HG02678 (cell line): Measurements from ENCODE around the gene NUP62.
"Not testable (repeated sequence)": the region's sequence is repeated elsewhere in the genome, so short reads cannot be mapped to it uniquely, and the experiment has no call there.

Source experiments
- ATAC-seq: cut with Tn5 transposase; IDR thresholded peaks from one replicate; pipeline ENCODE4 v1.9.1; 2021; ENCODE audit warnings: mild to moderate bottlenecking, moderate library complexity; ENCODE audit not compliant: unreplicated experiment

NUP62 gene

DNA sequence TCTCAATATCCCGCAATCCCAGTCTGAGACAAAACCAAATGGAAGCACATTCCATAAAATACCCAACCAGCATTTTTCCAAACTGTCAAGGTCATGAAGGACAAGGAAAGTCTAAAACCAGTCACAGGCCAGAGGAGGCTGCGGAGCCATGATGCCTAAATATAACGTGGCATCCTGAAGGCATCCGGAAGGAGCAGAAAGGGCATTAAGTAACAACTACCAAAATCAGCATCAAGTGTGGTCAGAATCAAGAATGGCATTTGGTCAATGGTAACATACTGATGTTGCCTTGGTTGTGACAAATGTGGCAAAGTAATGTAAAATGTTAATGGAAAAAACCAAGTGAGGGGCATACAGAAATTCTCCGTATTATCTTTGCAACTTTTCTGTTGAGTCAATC lies 3.8 kb downstream of the NUP62 start:
- no peak for ATAC-seq

DNA sequence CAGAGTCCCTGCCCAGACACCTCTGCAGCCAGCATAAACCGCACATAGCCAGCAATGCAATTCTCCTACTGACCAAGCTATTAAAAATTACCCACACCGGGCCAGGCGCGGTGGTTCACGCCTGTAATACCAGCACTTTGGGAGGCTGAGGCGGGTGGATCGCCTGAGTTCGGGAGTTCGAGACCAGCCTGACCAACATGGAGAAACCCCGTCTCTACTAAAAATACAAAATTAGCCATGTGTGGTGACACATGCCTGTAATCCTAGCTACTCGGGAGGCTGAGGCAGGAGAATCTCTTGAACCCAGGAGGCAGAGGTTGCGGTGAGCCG lies 4.5 kb downstream of the NUP62 start:
- not testable (repeated sequence) for ATAC-seq

DNA sequence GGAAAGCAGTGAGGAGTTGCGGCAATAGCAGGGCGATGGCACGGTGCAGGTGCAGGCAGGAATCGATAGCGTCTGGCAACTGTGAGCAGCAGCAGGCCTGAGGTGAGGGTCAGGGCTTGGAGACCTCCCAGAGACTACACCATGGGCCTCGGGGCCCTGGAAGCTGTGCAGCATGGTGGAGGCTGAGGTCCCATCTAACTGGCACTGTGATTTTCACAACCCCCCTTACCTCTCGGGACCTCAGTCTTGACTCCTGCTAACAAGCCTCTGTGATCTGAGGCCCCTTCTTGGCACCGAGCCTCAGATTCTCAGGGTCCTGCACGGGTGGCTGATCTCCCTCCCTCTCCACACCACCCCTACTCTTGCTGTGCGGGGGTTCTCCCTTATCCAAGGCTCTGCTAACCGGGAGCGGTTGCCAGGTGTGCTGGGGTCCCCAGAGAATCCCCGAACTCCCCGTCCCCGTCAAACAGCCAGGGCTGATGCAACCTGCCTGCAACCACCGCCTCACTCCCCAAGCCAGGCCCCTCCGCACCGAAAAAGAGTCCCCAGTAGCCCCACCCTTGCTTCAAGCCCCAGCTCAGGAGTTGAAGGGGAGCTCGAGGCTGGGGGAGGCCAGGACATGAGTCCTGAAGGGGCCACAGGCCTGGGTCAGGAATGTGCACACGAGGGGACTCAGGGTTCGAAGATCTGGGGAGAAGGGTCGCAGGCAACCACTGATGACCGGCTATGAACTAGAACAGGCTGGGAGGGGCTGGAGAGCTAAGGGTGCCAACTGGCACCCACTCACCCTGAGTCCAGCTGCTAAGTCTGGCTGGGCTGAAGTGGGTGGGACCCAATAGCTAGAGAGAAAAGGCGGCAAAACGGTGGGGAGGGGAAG lies 5.1 kb downstream of the NUP62 start:
- ATAC-seq, result no peak

DNA sequence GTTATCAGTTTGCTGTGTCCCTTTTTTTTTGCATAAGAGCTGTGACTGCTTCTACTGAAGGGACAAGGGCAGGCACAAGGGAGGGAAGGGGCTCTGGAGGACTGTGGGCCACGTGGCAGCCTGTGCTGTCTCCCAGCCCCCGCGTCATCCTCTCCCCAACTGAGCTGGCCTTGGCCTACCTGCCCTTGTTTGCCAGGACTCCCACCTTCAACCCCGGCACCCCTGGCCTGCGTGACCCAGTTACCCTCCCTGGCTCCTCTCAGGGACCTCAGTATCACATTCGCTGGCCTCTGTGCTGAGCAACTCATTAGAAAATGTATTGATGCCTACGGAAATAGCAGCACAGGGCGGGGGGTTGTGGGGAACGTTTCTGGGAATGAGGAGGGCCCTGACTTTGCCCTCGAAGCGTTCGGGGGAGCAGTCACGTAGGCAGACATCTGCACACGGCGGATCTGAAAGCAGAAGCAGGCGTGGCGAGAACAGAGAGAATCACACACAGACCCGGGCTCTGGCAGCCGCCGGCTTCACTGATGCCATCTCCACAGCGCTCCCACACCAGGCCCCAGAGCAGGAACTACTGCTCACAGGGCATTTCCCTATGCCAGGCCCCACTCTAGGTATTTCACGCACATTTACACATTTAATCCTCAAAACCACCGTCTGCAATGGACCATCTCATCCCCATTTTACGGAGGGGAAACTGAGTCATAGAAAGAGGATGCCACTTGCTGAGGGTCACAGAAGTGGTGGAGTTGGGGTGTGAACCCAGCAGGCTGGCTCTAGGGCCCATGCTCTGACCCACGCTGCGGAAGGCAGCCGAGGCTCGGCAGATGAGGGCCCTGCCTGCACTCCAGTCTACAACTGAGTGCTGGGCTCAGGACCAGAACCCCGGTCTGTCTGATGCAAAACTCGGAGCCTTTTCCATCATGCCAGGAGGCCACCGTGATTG lies 6.0 kb downstream of the NUP62 start:
- ATAC-seq, result no peak

DNA sequence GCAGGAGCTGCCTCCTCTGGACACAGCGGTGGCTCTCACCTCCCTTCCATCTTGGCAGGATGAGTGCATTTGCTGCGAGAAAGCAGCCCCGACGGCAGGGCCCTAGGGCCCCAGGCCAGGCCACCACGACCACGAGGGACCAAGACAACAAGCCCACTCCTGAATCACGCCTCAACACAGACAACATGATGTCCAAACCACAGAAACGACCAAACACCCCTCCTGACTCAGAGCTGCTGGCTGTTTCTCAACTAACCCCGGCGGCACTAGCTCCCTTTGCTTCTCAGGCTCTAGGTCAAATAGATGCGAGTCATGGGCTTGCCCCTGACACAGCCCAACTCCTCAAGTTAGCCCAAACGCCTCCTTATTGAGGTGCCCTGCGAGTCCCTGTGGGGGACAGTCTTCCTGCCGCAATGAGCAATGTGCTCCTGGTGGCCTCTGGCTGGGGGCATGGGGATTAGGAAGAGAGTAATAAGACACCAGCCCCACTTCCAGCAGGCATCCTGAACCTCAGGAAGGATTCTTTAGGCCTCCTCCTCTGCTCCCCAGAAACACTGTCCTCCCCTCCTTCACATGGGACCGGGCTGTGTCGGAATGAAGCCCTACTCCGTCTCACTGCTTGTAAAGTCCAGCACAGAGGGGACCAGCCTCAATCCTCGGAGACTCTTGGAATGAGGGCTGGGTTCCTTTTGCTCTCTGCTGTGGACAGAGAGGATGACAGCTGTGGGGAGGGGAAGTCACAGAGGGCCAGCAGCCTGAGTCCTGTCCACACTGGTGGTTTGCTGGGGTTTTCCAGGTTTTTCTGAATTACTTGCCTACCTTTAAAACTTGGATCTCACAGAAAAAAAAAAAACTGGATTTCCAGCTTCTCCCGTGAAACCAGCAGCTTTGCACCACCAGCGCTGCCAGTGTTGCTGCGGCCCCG lies 7.2 kb downstream of the NUP62 start:
- no peak for ATAC-seq

DNA sequence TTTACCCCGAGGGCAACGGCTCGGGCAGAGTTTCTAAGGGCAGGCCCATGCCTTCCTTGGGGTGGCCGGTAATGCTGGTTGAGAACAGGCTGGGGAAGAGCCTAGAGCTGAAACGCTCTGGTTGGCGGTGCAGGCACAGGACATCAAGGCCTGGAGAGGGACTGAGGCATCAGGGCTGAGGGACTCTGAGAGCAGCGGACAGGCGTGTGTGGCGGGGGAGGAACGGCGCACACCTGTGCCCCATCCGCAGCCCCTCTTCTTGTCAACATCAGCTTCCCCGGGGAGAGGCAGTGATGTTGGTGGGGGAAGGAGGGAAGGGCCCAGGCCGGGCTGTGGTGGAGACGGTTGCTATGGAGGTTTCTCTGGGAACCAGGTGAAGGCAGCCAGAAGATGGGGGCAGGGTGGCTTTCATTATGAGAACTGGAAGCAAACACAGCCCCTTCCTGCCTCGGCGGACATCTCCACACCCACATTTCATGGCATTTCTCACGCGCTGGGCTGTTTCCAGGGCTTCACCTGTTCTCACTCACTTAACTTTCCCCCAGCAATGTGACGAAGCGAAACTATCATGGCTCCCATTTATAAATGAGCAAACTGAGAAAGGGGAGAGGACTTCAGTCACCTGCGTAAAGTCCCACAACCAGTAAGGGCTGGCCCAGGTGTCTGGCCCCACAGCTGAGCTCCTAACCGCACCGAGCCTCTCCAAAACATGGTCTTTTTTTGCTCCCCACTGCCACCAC lies 8.5 kb downstream of the NUP62 start:
- no peak for ATAC-seq

DNA sequence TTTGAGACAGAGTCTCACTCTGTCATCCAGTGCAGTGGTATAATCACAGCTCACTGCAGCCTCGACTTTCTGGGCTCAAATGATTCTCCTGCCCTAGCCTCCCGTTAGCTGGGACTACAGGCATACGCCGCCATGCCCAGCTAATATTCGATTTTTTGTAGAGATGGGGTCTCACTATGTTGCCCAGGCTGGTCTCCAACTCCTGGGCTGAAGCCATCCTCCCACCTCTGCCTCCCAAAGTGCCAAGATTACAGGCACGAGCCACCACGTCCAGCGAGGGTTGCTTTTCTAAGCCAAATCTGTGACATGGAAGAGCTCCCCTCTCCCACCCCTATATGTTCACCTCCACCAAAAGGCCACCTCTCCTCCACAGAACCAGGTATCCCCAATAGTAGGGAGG lies 11.2 kb downstream of the NUP62 start:
- ATAC-seq, result no peak

DNA sequence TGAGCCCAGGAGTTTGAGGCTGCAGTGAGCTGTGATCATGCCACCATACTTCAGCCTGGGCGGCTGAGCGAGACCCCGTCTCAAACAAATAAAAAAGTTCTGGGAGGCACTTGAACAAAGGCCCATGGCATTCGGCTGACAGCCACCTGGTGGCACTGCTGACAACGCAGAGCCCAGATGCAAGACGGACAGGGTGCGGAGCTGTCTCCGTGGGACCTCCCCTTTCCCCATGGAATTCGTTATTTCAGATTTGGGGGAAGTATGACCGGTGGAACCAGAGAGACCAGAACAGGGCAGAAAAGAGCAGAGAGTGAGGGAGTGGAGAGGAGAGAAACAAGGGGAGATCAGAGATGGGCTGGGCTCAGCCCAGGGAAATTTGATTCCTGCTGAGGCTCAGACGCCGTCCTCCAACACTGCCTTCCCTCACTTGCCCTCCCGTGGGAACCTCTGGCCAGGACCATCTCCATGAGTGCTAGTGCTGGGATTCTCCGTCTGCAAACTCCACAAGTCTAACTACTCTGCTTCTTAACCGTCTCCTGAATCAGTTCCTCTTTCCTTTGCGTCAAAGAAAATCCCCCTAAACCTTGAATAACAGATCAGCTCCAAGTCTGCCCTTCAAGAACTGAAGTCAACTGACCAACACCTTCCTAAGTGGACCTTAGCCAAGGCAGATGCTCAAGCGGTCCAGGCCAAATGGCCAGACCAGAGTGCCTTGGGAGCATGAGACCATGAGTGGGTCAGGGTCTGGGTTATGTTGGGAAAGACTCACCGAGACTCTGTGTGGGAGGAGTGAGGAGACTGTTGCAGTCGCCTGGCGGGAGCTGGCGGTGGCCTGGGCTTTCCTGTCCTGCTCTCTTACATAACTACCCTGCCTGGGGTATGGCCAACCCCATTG lies 12.2 kb downstream of the NUP62 start:
- ATAC-seq, result no peak

DNA sequence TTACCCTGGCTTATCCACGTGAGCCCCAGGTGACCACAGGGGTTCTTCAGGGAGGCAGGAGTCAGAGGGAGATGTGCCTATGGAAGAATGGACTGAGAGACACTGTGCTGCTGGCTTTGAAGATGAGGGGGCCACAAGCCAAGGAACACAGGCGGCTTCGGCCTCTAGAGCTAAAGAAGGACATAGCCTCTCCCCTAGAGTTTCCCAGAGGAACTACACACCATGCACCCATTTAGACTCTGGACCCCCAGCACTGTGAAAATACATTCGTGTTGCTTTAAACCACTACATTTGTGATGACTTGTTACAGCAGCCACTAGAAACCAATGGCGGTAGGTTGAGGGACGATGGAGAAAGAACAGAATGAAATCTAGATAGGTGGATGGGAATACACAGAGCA lies 14.0 kb downstream of the NUP62 start:
- ATAC-seq, result no peak

DNA sequence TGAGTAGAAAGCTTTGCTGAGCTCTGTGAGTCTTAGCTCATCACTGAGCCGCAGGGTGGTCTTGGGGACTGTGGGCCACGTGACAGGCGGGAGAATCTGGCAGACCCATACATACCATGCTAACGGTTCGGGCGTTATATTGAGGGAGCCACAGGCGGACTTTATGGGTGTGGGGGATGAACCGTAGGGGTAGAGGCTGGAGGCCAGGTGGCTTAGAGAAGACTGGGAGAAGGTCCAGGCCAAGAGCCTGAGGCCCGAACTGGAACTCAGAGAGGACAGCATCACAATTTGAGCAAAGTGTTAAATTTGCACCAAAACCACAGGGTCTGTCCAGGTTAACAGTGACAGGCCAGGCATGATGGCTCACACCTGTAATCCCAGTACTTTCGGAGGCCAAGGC lies 15.6 kb downstream of the NUP62 start:
- ATAC-seq, result no peak

DNA sequence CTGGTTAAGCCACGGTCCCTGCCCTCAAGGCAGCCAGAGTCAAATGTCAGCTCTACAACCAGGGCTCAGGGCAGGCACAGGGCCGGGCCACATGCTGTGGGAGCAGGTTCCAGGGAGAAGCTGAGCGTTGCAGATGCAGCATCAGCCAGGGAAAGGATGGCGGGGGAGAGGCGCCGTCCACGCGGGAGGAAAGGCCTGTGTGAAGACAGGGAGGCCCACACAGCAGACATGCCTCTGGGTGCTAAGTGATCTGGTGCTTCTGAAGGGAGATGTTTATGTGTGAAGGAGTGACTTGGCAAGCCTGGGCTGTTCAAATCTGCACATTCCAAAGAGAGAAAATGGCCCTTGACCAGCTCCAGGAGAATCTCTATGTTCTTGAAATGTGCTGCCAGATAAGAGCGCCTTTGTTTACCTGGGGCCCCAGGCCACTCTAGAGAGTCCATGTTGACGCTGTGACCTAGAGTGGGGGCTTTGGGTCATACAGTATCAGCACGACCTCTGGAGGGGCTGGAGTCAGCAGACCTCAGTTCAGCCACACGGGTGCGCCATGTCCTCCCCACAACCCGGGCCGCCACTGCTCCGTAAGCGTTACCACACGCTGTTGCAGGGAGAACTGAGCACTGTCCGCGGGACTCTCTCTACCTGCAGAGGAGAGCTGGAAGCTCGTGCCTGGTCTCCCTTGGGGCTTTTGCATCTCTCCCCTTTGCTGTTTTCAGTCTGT lies 16.2 kb downstream of the NUP62 start:
- ATAC-seq, result no peak

DNA sequence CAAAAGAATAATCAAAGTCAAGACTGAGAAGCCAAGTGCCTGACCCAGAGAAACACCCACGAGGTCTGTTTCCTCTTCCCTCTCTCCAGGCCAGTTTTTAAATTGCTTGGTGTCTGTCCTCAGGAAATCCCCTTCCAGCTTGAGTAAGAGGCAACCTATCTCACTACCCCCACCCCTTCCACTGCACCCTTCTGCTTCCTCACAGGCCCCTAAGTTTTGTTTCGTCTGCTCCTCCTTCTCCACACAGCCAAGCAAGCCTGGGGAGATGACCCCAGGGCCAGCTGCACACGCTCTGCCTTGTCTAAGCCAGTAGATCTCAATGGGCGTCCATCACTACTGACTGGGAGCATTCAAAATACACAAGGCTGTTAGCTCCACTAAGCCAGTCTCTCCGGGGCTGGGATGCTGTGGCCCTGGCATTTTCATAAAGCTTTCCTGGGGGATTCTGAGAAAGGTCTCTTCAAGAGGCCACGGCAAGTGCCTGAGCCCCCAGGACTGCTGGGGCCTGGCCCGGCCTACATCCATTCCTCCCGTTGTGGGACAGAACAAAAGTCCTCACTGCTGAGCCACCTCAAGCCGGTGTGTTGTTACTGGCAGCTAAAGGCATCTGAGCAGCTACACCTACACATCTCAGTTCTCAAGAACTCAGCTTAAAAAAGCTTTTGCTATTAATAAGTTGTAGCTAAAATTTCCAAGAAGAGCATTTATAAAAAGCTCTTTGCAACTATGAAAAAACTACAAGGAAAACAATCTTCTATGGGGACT lies 17.7 kb downstream of the NUP62 start:
- ATAC-seq, result no peak

DNA sequence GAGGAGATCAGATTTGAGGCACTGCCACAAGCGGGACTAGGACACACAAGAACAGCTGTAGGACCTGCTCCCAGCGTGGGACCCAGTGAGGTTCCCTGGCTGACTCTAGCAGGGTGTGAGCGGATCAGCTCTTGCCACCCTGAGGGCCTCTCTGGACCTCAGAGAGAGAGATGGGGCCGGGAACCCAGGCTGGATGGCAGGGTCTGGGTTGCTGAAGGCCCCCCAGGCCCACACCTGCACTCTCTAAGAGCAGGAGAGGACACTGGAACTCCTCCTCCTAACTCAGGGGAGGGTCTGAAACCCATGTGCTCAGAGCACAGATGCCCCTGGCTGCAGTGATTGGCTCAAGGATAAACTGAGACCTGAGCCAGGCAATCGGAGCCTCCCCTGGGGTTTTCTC lies 19.1 kb downstream of the NUP62 start:
- ATAC-seq, result no peak

DNA sequence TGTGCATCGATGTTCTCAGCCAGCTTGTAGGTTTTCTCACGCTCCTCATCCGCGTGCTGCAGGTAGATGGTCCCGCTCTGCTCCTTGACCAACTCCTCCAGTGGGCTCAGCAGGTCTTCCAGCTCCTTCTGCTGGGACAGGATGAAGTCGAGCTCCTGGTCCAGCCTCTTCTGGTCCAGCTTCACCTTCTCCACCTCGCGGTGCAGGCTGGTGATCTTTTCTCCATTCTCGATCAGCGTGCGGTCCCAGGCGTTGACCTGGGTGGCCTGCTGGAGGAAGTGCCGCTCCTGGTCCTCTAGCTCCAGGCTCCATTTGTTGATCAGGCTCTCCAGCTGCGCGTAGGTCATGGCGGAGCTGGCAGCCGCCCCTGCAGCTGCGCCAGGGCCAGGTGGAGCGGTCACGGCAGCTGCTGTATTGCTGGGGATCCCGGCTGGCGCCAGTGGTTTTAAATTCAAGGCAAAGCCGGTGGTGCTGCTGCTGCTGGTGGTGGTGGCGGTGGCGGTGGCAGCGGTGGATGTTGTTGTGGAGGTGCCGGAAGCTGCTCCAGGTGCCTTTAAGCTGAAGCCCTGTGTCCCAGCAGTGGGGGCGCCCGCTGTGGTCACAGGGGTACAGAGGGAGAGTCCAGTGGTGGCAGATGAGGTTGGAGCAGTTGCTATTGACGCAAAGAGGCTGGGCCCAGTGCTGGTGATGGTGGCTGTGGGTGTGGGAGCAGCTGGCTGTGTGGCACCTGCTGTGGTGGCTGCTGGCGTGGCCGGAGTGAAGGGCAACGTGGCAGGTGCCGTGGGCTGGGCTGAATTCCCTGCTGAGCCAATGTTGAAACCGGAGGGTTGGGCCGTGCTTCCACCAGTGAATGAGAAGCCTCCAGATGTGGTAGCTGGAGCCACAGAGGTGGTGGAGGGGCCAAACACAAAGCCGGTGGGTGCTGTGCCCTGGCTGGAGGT lies 20.6 kb downstream of the NUP62 start:
- ATAC-seq, result no peak

DNA sequence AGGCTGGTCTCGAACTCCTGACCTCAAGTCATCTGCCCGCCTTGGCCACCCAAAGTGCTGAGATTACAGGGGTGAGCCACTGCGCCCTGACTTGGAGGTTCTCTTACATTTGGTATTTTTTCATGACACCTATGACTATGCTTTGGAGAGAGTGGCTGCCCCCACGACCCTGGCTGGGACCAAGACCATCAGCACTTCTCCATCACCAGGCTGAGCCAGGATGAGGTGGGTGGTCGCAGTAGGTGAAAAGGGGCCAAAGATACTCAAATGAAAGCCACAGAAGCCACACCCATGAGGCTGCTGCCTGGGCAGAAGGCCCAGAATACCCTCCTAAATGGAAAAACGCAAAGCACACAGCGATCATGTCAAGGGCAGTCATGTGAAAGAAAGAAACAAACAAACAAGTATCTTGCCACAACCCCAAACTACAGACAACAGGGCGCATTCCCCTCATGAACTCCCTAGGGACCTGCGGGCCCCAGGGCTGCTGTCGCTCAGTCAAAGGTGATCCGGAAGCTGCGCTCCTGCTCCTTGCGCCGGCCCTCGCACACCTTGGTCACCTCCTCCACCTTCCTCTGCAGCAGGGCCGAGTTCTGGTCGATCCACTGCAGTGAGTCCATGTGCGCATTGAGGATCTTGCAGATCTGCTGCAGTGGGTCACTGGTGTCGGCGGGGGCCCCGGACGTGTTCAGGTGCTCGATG lies 21.4 kb downstream of the NUP62 start:
- no peak for ATAC-seq

DNA sequence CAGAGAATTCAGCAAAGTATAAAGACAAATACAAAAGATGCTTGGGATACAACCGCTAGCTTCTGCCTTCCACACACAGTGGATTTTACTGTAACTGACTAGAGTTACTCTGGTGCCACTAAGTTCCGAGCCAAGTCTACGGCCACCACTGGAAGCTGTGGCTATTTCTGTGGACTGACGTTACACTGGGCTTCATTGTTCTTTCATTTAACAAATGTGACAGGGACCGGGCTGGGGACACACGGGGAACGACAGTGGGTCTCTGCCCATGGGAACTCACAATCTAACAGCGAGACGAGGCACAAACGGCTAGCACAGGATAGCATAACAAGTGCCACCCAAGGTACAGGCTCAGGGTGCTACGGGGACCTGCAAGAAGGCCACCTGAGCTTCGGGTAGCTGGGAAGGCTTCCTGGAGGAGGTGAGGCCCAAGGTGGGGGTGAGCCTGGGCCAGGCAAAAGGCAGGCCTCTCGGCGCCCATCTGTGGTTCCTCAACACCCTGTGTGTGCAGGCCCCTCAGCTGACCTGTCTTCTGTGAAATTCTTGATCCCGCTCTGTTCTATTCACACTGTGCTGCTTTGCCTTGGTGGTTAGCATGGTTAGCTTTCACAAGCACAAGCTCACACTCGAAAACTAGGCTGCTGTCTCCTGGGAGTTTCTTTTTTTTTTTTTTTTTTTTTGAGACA lies 22.3 kb downstream of the NUP62 start:
- ATAC-seq, result no peak
